HepG2 (cell line): ENCODE data around the gene NEU4. TPM values are rescaled to one million over a fixed set of nuclear protein-coding genes. Genes with fewer than 3 reads are reported as not detected.

Experiments
- CHD2 ChIP-seq: IDR thresholded peaks from 2 replicates; pipeline ENCODE4 v1.6.1; 2011; ENCODE audit warnings: low read depth, low read length, improper control_type of control experiment
- DNMT1 ChIP-seq: sonication (generic); formaldehyde crosslinking; IDR thresholded peaks from 2 replicates; pipeline ENCODE4 v1.5.1; 2020; ENCODE audit warnings: mild to moderate bottlenecking, missing genetic modification reagents
- JUNB ChIP-seq: sonication (generic); formaldehyde crosslinking; IDR thresholded peaks from 2 replicates; pipeline ENCODE4 v1.8.0; 2022; ENCODE audit warnings: missing genetic modification reagents, mild to moderate bottlenecking, borderline replicate concordance
- MLLT10 ChIP-seq: sonication (generic); formaldehyde crosslinking; IDR thresholded peaks from 2 replicates; pipeline ENCODE4 v1.4.0; 2020; ENCODE audit warnings: missing genetic modification reagents
- NFKBIZ ChIP-seq: IDR thresholded peaks from 2 replicates; pipeline ENCODE4 v1.6.1; 2018; ENCODE audit warnings: missing genetic modification reagents, missing compliant biosample characterization
- NR2F6 ChIP-seq, 2 experiments: IDR thresholded peaks; 2 replicates each; pipeline ENCODE4 v1.6.1; 2016; ENCODE audit warnings: antibody characterized with exemption in 1 of 2, mild to moderate bottlenecking in 1 of 2
- RBFOX2 ChIP-seq: fragments of 200-400 bp; formaldehyde crosslinking; IDR thresholded peaks from 2 replicates; pipeline ENCODE4 v1.6.1; 2017; ENCODE audit warnings: low read depth, mild to moderate bottlenecking, low read length
- SIN3B ChIP-seq: fragments of 150-350 bp; IDR thresholded peaks from 2 replicates; pipeline ENCODE4 v1.6.1; 2014; ENCODE audit warnings: low read length
- SNAPC2 ChIP-seq: sonication (generic); formaldehyde crosslinking; IDR thresholded peaks from 2 replicates; pipeline ENCODE4 v1.8.1; 2022; ENCODE audit warnings: mild to moderate bottlenecking, missing genetic modification reagents
- YEATS2 ChIP-seq: sonication (generic); formaldehyde crosslinking; IDR thresholded peaks from 2 replicates; pipeline ENCODE4 v1.4.0; 2020; ENCODE audit warnings: missing genetic modification reagents, borderline replicate concordance
- ZNF10 ChIP-seq: sonication (generic); formaldehyde crosslinking; IDR thresholded peaks from 2 replicates; pipeline ENCODE4 v1.4.0; 2020; ENCODE audit warnings: mild to moderate bottlenecking, low read depth, missing genetic modification reagents, borderline replicate concordance
- ZNF30 ChIP-seq: sonication (generic); formaldehyde crosslinking; IDR thresholded peaks from 2 replicates; pipeline ENCODE4 v1.5.0; 2020; ENCODE audit warnings: mild to moderate bottlenecking, missing genetic modification reagents
- polyA plus RNA-seq, 8 experiments: library from polyadenylated mRNA; depleted of rRNA in 3 of 8; stranded (reverse) in 7 of 8; unstranded in 1 of 8; fragments of >200 nt; fragmentation: Illumina TruSeq in 4 of 8; extraction: Trizol in 4 of 8; gene quantifications; 2 replicates each; pipeline versions ENCODE4 v1.2.1 to v1.2.3, GENCODE V29; 2011 to 2016; ENCODE audit warnings: low read depth in 4 of 8, missing spikeins in 1 of 8, mixed read lengths in 1 of 8; ENCODE audit not compliant: insufficient read depth in 1 of 8
- total RNA-seq, 5 experiments: library from RNA; depleted of rRNA; stranded (reverse); fragments of >200 nt; fragmentation: Illumina TruSeq; extraction: Trizol; gene quantifications; 2 replicates each; pipeline ENCODE4 v1.2.3, GENCODE V29; 2016; ENCODE audit warnings: low read depth in 1 of 5
- TF ChIP-seq, protein P1 (sequence below): IDR thresholded peaks from 2 replicates; pipeline ENCODE4 v1.6.1; 2018; ENCODE audit warnings: missing genetic modification reagents
- TF ChIP-seq, protein P2 (sequence below): sonication (generic); formaldehyde crosslinking; IDR thresholded peaks from 2 replicates; pipeline ENCODE4 v1.5.1; 2020; ENCODE audit warnings: mild to moderate bottlenecking, missing genetic modification reagents
- TF ChIP-seq, protein P3 (sequence below): conservative IDR thresholded peaks from 2 replicates; pipeline ENCODE4 v1.6.1; 2018; ENCODE audit warnings: missing genetic modification reagents
- TF ChIP-seq, protein P4 (sequence below): sonication (generic); formaldehyde crosslinking; IDR thresholded peaks from 2 replicates; pipeline ENCODE4 v1.9.0; 2021; ENCODE audit warnings: missing genetic modification reagents, borderline replicate concordance
- TF ChIP-seq, protein P5 (sequence below), 2 experiments: sonication (generic) in 1 of 2; formaldehyde crosslinking in 1 of 2; IDR thresholded peaks; 2 replicates each; pipeline versions ENCODE4 v1.4.0 to v1.6.1; 2016 to 2020; ENCODE audit warnings: borderline replicate concordance in 1 of 2, low read depth in 1 of 2, mild to moderate bottlenecking in 1 of 2, missing genetic modification reagents in 1 of 2

NEU4 gene
- total and polyA plus RNA-seq, 2 of the 13 experiments (the other 11 are each of a cell fraction or from before 2014, with no cell fraction given) = 53.5 to 107 TPM

DNA sequence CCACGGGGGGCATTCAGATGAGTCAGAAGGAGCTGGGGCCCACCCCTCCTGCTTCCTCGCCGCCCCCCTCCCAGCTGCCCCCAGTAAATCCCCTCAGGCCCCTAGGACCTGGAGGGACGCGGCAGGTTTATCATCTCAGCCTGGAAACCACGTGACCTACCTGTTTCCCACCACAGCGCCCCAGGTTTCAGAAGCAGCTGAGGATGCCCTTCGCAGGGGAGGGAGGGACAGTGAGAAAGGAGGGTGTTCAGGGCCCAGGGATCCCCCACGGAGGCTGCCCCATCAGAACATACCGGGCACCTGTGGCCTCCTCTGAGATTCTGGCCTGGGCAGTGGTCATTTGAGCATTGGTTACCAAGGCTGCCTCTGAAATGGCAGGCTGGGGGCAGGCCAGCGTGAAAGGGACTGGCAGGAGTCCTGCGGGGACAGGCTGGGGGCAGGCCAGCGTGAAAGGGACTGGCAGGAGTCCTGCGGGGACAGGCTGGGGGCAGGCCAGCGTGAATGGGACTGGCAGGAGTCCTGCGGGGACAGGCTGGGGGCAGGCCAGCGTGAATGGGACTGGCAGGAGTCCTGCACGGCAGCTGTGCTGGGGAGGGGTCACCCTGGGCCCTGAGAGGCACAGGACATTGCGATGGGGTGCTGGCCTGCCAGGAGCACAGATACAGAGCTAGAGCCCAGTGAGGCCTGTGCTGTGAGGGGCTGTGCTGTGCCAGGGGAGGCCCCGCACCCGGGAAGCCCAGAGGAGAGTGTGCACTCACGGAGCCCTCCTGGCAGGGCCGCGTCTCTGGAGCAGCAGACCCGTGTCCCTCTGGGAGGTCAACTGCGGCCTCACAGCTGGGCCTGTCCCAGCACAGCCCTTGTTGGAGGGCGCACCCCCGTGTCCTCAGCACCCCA, 1.6 kb downstream of the NEU4 start (continued):
- TF ChIP-seq, protein P1, sequence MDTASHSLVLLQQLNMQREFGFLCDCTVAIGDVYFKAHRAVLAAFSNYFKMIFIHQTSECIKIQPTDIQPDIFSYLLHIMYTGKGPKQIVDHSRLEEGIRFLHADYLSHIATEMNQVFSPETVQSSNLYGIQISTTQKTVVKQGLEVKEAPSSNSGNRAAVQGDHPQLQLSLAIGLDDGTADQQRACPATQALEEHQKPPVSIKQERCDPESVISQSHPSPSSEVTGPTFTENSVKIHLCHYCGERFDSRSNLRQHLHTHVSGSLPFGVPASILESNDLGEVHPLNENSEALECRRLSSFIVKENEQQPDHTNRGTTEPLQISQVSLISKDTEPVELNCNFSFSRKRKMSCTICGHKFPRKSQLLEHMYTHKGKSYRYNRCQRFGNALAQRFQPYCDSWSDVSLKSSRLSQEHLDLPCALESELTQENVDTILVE (CRISPR knock-in tag) = no peak
- TF ChIP-seq CHD2 = no peak
- no peak for TF ChIP-seq ZNF30 (CRISPR knock-in tag)
- no peak for TF ChIP-seq SNAPC2 (CRISPR knock-in tag)
- no peak for TF ChIP-seq SIN3B
- TF ChIP-seq, protein P2, sequence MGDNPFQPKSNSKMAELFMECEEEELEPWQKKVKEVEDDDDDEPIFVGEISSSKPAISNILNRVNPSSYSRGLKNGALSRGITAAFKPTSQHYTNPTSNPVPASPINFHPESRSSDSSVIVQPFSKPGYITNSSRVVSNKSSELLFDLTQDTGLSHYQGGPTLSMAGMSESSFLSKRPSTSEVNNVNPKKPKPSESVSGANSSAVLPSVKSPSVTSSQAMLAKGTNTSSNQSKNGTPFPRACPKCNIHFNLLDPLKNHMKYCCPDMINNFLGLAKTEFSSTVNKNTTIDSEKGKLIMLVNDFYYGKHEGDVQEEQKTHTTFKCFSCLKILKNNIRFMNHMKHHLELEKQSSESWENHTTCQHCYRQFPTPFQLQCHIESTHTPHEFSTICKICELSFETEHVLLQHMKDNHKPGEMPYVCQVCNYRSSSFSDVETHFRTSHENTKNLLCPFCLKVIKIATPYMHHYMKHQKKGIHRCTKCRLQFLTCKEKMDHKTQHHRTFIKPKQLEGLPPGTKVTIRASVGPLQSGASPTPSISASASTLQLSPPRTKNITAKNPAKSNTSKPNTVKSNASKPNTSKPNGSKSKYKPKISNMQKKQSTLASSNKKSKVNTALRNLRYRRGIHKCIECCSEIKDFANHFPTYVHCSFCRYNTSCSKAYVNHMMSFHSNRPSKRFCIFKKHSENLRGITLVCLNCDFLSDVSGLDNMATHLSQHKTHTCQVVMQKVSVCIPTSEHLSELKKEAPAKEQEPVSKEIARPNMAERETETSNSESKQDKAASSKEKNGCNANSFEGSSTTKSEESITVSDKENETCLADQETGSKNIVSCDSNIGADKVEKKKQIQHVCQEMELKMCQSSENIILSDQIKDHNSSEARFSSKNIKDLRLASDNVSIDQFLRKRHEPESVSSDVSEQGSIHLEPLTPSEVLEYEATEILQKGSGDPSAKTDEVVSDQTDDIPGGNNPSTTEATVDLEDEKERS (CRISPR knock-in tag) = 0 out of 2 replicates have a peak, but pooled peaks have one; percentile 8
- no peak for TF ChIP-seq ZNF10
- TF ChIP-seq NFKBIZ (CRISPR knock-in tag) = no peak
- no peak for TF ChIP-seq YEATS2
- no peak for TF ChIP-seq MLLT10 (CRISPR knock-in tag)
- peak; percentile 55; the same call in 1 of the 2 replicates for TF ChIP-seq DNMT1
- peak; percentile 61 for TF ChIP-seq RBFOX2
- TF ChIP-seq JUNB = no peak
- no peak for TF ChIP-seq NR2F6 (IDR thresholded peaks at IDR 0.05)
- TF ChIP-seq NR2F6 (CRISPR knock-in tag; IDR thresholded peaks at IDR 0.05) = no peak
- TF ChIP-seq, protein P3, sequence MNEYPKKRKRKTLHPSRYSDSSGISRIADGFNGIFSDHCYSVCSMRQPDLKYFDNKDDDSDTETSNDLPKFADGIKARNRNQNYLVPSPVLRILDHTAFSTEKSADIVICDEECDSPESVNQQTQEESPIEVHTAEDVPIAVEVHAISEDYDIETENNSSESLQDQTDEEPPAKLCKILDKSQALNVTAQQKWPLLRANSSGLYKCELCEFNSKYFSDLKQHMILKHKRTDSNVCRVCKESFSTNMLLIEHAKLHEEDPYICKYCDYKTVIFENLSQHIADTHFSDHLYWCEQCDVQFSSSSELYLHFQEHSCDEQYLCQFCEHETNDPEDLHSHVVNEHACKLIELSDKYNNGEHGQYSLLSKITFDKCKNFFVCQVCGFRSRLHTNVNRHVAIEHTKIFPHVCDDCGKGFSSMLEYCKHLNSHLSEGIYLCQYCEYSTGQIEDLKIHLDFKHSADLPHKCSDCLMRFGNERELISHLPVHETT (CRISPR knock-in tag) = no peak
- TF ChIP-seq, protein P4, sequence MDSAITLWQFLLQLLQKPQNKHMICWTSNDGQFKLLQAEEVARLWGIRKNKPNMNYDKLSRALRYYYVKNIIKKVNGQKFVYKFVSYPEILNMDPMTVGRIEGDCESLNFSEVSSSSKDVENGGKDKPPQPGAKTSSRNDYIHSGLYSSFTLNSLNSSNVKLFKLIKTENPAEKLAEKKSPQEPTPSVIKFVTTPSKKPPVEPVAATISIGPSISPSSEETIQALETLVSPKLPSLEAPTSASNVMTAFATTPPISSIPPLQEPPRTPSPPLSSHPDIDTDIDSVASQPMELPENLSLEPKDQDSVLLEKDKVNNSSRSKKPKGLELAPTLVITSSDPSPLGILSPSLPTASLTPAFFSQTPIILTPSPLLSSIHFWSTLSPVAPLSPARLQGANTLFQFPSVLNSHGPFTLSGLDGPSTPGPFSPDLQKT (CRISPR knock-in tag) = no peak
- TF ChIP-seq, protein P5, sequence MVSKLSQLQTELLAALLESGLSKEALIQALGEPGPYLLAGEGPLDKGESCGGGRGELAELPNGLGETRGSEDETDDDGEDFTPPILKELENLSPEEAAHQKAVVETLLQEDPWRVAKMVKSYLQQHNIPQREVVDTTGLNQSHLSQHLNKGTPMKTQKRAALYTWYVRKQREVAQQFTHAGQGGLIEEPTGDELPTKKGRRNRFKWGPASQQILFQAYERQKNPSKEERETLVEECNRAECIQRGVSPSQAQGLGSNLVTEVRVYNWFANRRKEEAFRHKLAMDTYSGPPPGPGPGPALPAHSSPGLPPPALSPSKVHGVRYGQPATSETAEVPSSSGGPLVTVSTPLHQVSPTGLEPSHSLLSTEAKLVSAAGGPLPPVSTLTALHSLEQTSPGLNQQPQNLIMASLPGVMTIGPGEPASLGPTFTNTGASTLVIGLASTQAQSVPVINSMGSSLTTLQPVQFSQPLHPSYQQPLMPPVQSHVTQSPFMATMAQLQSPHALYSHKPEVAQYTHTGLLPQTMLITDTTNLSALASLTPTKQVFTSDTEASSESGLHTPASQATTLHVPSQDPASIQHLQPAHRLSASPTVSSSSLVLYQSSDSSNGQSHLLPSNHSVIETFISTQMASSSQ (IDR thresholded peaks at IDR 0.05; ENCODE audit: low read depth) = no peak
- TF ChIP-seq, protein P5 (CRISPR knock-in tag; IDR thresholded peaks at IDR 0.05; ENCODE audit: borderline replicate concordance) = 0 out of 2 replicates have a peak, but pooled peaks have one; percentile 25
